OCI-LY3 (cell line): ENCODE measurements around the gene ARSJ.

ENCODE experiments used
- H2AFZ ChIP-seq: fragments of 200-600, 300-600 bp; shearing (Covaris generic); 2 replicates; pipeline ENCODE4 v1.6.0; 2014; ENCODE audit warnings: antibody characterized with exemption, low read depth, low read length
- H3K27ac ChIP-seq: fragments of 200-600, 300-600 bp; sonication (generic); 2 replicates; pipeline ENCODE4 v1.5.1; 2014; ENCODE audit warnings: mild to moderate bottlenecking, low read length, moderate library complexity, mixed read lengths
- H3K27me3 ChIP-seq: fragments of 200-600, 300-600 bp; sonication (generic); 2 replicates; pipeline ENCODE4 v1.6.1; 2014; ENCODE audit warnings: low read depth, low read length, mixed read lengths
- H3K36me3 ChIP-seq: fragments of 200-600, 300-600 bp; sonication (generic); replicated peaks from 2 replicates; pipeline ENCODE3; 2014; ENCODE audit warnings: low read depth, low read length, mixed read lengths
- H3K4me1 ChIP-seq: fragments of 300-600, 200-600 bp; sonication (generic); 2 replicates; pipeline ENCODE4 v1.6.1; 2014; ENCODE audit warnings: low read length, mixed read lengths
- H3K4me2 ChIP-seq: fragments of 200-600, 300-600 bp; sonication (generic); 2 replicates; pipeline ENCODE4 v1.6.1; 2014; ENCODE audit warnings: low read length, mixed read lengths
- H3K4me3 ChIP-seq: fragments of 300-600, 200-600 bp; sonication (generic); 2 replicates; pipeline ENCODE4 v1.5.1; 2014; ENCODE audit warnings: antibody characterized with exemption, mild to moderate bottlenecking, low read length, moderate library complexity
- H3K79me2 ChIP-seq: fragments of 300-600, 200-600 bp; shearing (Covaris generic); 2 replicates; pipeline ENCODE4 v1.6.1; 2014; ENCODE audit warnings: mild to moderate bottlenecking, low read length, mixed read lengths
- H3K9ac ChIP-seq: fragments of 300-600, 200-600 bp; shearing (Covaris generic); 2 replicates; pipeline ENCODE4 v1.6.0; 2014; ENCODE audit warnings: mild to moderate bottlenecking, low read length, moderate library complexity
- H3K9me3 ChIP-seq: fragments of 200-600, 300-600 bp; shearing (Covaris generic); 2 replicates; pipeline ENCODE4 v1.6.1; 2014; ENCODE audit warnings: low read length, mixed read lengths; ENCODE audit not compliant: insufficient read depth
- H4K20me1 ChIP-seq: fragments of 200-600, 300-600 bp; sonication (generic); 2 replicates; pipeline ENCODE4 v1.6.1; 2016; ENCODE audit warnings: low read length, mixed read lengths; ENCODE audit not compliant: insufficient read depth
- EZH2phosphoT487 ChIP-seq: fragments of 200-600 bp; shearing (Covaris generic); IDR thresholded peaks from 2 replicates; pipeline ENCODE4 v1.6.1; 2018; ENCODE audit warnings: antibody characterized with exemption, mixed run types, low read depth
- TF ChIP-seq, protein P1 (sequence below): fragments of 200-600, 300-600 bp; sonication (generic); IDR thresholded peaks from 2 replicates; pipeline ENCODE4 v1.5.1; 2014; ENCODE audit warnings: antibody characterized with exemption, low read length, low read depth

Gene ARSJ

DNA sequence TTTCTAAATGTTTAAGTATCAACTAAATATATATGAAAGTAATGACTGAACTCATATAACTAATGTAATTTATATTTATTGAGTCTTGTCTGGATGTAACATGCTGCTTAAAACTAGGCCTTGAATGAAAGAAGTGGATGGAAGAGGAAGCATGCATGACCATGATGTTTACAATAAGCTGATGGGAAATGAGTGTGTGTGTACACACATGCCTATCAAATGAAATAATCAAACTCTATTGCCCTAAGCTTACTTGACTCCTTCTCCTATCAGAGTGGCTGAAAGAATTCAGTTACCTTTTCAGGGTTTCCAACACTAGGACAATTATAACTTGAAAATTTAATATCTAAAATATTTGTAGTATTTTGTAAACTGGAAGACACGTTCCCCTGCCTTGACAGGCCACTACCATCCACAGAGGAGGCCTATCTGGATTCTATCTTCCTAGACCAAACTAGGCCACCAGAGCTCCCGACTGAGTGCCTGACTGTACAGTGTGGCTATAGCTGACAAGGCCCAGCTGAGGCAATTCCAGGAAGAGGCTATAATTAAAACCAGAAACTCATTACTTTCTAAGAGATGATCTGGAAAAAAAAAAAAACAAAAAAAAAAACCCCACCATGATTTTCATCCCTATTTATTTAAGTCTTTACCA, 7.6 kb downstream of the ARSJ start:
- no peaks in the 10 kb centered on the region for H4K20me1 ChIP-seq
- no peak overlapping the region for H3K9ac ChIP-seq
- no peaks in the 10 kb centered on the region for H3K79me2 ChIP-seq
- no peaks in the 10 kb centered on the region for H3K27me3 ChIP-seq
- TF ChIP-seq, protein P1, sequence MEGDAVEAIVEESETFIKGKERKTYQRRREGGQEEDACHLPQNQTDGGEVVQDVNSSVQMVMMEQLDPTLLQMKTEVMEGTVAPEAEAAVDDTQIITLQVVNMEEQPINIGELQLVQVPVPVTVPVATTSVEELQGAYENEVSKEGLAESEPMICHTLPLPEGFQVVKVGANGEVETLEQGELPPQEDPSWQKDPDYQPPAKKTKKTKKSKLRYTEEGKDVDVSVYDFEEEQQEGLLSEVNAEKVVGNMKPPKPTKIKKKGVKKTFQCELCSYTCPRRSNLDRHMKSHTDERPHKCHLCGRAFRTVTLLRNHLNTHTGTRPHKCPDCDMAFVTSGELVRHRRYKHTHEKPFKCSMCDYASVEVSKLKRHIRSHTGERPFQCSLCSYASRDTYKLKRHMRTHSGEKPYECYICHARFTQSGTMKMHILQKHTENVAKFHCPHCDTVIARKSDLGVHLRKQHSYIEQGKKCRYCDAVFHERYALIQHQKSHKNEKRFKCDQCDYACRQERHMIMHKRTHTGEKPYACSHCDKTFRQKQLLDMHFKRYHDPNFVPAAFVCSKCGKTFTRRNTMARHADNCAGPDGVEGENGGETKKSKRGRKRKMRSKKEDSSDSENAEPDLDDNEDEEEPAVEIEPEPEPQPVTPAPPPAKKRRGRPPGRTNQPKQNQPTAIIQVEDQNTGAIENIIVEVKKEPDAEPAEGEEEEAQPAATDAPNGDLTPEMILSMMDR, result no peak
- TF ChIP-seq EZH2phosphoT487, result no peak
- H3K27ac ChIP-seq, result no peak overlapping the region
- no peaks in the 10 kb centered on the region for H3K36me3 ChIP-seq
- no peaks in the 10 kb centered on the region for H3K4me1 ChIP-seq
- H3K9me3 ChIP-seq, result no peaks in the 10 kb centered on the region
- H3K4me2 ChIP-seq, result no peak overlapping the region
- H2AFZ ChIP-seq, result no peak overlapping the region
- H3K4me3 ChIP-seq, result no peak overlapping the region

DNA sequence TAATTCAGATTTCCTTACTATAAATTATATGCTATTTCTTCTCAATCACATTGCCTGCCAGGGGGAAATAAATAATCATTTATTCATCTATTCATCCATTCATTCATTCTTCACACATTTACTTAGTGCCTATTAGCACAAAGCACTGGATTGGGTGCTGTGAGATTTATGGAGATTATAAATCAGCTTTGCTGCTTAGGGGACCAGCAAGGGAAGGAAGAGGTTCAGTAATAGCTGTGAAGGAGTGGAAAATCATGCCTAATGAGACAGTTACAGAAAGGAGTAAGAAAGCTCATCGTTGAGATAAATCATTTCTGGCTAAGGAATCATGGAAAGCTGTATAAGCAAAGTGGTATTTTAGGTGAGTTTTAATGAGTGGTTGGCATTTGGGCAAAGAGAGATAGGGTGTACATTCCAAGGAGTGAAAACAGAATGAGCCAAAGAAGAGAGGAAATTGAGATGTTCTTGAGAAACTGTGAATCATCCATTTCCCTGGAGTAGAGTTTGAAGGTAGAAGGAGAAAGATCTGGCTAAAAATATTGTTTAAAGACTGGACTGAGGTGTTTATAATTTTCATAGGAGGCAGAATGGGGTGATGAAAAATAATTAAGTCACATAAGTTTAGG, 9.6 kb downstream of the ARSJ start:
- Histone ChIP-seq H3K27me3 (no peaks in the 10 kb centered on the region), H3K4me1 (no peaks in the 10 kb centered on the region), H3K79me2 (no peaks in the 10 kb centered on the region), H4K20me1 (no peaks in the 10 kb centered on the region), H3K9me3 (no peaks in the 10 kb centered on the region), H3K27ac (no peak overlapping the region), H3K4me3 (no peak overlapping the region), H3K4me2 (no peak overlapping the region), H2AFZ (no peak overlapping the region), H3K36me3 (no peaks in the 10 kb centered on the region), H3K9ac (no peak overlapping the region)
- no peak for TF ChIP-seq EZH2phosphoT487
- TF ChIP-seq, protein P1, result no peak

GRCh38 chr4:113968473-113968872, 11.0 kb downstream of the ARSJ start:
- no peak for TF ChIP-seq EZH2phosphoT487
- TF ChIP-seq, protein P1, result no peak
- Histone ChIP-seq H3K4me3 (no peak overlapping the region), H4K20me1 (no peaks in the 10 kb centered on the region), H2AFZ (no peak overlapping the region), H3K4me2 (no peak overlapping the region), H3K36me3 (no peaks in the 10 kb centered on the region), H3K27ac (no peak overlapping the region), H3K27me3 (no peaks in the 10 kb centered on the region), H3K79me2 (no peaks in the 10 kb centered on the region), H3K4me1 (no peaks in the 10 kb centered on the region), H3K9ac (no peak overlapping the region), H3K9me3 (no peaks in the 10 kb centered on the region)

GRCh38 chr4:113967687-113968086, 11.8 kb downstream of the ARSJ start:
- Histone ChIP-seq H4K20me1 (no peaks in the 10 kb centered on the region), H3K4me3 (no peak overlapping the region), H3K9ac (no peak overlapping the region), H3K4me1 (no peaks in the 10 kb centered on the region), H3K27me3 (no peaks in the 10 kb centered on the region), H3K4me2 (no peak overlapping the region), H3K27ac (no peak overlapping the region), H3K79me2 (no peaks in the 10 kb centered on the region), H3K9me3 (no peaks in the 10 kb centered on the region), H2AFZ (no peak overlapping the region), H3K36me3 (no peaks in the 10 kb centered on the region)
- TF ChIP-seq EZH2phosphoT487, result no peak
- TF ChIP-seq, protein P1, result no peak
